Subcutaneous adipose tissue (tissue), 4 donors: ENCODE results near the gene PDE4D. TPM values are rescaled to one million over a fixed set of nuclear protein-coding genes. Genes with fewer than 3 reads are reported as not detected.

ENCODE experiments used
- CTCF ChIP-seq: fragments of 450-650 bp; IDR thresholded peaks from one replicate; pipeline ENCODE4 v1.5.1; 2016; ENCODE audit warnings: low read depth, mild to moderate bottlenecking, control low read depth, antibody characterized with exemption, moderate library complexity
- total RNA-seq, 4 donors: library from RNA; depleted of rRNA; stranded (reverse); fragments of >200 nt; gene quantifications; one replicate each; pipeline ENCODE4 v1.1.0, GENCODE V29; 2016

PDE4D gene
- total RNA-seq, 4 donors from 2014 or later: 15.0 to 24.0 (median 18.5) TPM

GRCh38 chr5:59279979-59280378 lies 613.5 kb downstream of the PDE4D start:
- TF ChIP-seq CTCF: no peak

DNA sequence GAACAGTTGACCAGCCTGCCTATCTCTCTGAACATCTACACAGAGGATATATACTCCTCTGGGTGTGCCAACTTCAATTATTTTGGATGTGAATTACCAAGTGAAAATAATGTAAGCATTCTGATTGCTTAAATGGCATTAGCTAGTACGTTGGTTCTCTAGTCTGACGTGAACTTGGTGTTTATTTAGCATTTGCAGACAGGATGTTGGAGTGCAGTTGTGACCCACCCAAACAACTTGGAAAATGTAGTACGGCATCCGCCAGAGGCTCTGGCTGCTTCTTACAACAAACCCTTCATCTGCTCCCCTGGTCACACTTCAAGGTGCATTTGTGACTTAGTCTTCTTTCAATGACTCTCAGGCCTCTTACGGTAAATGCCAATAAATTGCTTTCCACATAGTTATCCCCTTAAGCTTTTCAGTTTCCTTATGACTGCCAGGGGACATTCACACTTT lies 616.6 kb downstream of the PDE4D start:
- no peak for TF ChIP-seq CTCF

DNA sequence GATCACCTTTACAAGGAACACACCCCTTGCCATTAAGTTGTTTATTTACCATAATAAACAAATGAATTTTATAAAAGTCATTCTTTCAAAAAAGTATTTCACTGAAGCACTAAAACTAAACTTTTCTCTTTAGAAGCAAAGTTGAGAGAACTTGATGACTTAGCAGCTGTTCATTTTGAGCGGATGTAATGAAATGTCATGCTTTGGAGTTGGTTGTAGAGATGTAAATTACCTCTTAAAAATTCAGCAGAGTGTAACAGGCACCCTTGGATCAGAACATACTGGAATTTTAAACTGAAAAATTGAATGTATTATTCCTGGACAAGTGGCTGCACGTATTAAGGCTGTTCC lies 617.2 kb downstream of the PDE4D start:
- no peak for TF ChIP-seq CTCF

GRCh38 chr5:59275510-59276324 lies 617.8 kb downstream of the PDE4D start:
- no peak for TF ChIP-seq CTCF

DNA sequence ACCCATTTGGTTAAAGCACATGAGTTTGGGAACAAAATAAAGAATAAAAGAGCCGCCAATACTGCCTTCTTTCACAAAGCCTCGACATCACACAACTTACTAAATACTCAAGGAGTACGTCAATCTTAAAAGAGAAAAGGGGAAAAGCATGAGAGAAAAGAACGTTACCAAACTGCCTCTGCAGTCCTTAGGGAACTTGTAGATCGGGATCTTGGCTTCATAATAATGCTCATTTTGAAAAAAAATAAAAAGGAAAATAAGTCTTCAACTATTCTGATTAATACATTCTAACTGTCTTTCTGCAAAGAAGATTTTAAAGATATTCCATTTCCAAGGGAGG lies 618.4 kb downstream of the PDE4D start:
- TF ChIP-seq CTCF: no peak

- TF ChIP-seq CTCF: no peak
Observed at GRCh38 chr5:59274106-59274636, 619.4 kb downstream of the PDE4D start.

DNA sequence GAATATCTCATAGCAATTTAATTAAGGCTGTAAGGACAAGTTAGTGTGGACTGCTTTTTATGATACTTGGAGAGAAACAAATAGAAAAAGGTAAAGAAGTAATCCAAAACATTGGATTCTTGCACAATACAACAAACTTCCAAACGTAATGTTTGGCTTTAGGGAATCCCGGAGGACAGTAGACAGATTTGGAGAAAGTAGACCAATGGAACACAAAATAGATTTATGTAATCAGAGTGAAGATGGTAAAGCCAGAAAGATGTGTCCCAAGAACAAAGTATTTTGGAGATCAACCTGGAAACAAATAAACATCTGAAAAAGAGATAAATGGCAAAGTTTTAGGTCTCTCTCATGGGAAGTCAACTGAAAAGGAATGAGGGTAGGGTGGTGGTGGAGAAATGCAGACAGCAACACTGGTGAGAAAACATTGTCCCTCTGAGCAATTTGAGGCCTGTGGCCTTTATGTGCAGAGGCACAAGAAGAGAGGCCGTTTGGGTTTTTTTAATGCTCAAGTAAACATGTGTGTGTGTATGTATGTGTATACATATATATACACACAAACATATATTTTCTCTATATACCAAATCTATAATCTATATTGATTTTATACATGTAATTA lies 620.6 kb downstream of the PDE4D start:
- TF ChIP-seq CTCF: no peak
